ENCODE results near the gene FADS6.

DNA sequence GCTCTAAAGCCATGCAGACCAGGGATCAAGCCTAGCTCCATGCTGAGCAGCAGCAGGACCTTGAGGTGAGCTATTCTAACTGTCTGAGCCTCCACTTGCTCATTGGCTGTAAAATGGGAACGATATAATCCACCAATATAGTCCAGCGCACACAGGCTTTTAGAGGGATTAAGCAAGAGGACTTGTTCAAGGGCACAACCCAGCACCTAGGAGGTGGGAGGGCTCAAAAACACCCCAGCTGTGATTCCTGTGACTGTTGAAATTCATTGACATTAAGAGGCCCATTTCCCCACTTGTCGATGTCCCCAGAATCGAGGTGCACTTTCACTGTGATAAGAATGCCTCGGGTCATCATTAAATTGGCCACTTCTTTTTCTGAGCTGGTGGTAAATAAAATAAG is 25.5 kb upstream of the FADS6 start:
- TF ChIP-seq, protein P1, sequence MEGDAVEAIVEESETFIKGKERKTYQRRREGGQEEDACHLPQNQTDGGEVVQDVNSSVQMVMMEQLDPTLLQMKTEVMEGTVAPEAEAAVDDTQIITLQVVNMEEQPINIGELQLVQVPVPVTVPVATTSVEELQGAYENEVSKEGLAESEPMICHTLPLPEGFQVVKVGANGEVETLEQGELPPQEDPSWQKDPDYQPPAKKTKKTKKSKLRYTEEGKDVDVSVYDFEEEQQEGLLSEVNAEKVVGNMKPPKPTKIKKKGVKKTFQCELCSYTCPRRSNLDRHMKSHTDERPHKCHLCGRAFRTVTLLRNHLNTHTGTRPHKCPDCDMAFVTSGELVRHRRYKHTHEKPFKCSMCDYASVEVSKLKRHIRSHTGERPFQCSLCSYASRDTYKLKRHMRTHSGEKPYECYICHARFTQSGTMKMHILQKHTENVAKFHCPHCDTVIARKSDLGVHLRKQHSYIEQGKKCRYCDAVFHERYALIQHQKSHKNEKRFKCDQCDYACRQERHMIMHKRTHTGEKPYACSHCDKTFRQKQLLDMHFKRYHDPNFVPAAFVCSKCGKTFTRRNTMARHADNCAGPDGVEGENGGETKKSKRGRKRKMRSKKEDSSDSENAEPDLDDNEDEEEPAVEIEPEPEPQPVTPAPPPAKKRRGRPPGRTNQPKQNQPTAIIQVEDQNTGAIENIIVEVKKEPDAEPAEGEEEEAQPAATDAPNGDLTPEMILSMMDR (IDR thresholded peaks at IDR 0.05) = no peak
- no peak for TF ChIP-seq POLR2A (IDR thresholded peaks at IDR 0.05)
